Nephron progenitor cell (in vitro differentiated cells): Measurements from ENCODE around the gene CNTNAP5.

Source experiments
- DNase-seq: peaks from one replicate; pipeline ENCODE4 v3.0.0; 2021
- H3K27ac Mint-ChIP-seq: 2 replicates; pipeline ENCODE4 v1.8.0; 2021; ENCODE audit warnings: mild to moderate bottlenecking, moderate library complexity, mixed read lengths
- H3K27me3 Mint-ChIP-seq: 2 replicates; pipeline ENCODE4 v1.8.0; 2021; ENCODE audit warnings: mild to moderate bottlenecking, low read depth, mixed read lengths; ENCODE audit not compliant: poor library complexity
- H3K36me3 Mint-ChIP-seq: 2 replicates; pipeline ENCODE4 v1.8.0; 2021; ENCODE audit warnings: low read depth, mixed read lengths
- H3K4me1 Mint-ChIP-seq: 2 replicates; pipeline ENCODE4 v1.8.0; 2021; ENCODE audit warnings: mixed read lengths
- H3K4me3 Mint-ChIP-seq: 2 replicates; pipeline ENCODE4 v1.8.0; 2021; ENCODE audit warnings: mild to moderate bottlenecking, moderate library complexity, mixed read lengths
- H3K9me3 Mint-ChIP-seq: 2 replicates; pipeline ENCODE4 v1.8.0; 2021; ENCODE audit warnings: mild to moderate bottlenecking, moderate library complexity, mixed read lengths
- CTCF ChIP-seq: fragments of 200-600 bp; sonication (generic); IDR thresholded peaks from 2 replicates; pipeline ENCODE4 v1.5.0; 2021; ENCODE audit warnings: antibody characterized with exemption

Gene CNTNAP5

DNA sequence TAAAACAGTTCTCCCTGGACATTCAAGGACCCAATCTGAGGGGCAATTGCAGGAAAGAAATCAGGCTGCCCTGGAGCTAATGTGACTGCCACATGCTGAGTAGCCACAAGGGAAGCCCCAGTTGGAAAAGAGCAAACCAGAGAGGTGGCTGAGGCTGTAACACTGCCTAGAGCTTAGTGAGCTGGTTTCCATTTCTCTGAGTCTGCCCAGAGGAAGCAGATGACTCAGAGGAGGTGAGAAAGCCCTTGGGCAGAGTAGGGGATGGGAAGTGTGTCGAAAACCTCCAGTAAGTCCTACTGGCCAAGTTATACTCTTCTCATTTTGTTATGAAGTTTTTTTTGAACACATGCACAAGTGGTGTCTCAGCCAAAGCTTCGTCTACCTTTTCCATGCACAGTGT, 753.0 kb downstream of the CNTNAP5 start:
- no peak for DNase-seq
- H3K27me3 Mint-ChIP-seq, result peaks cover 5% of the 10 kb centered on the region
- no peaks in the 10 kb centered on the region for H3K9me3 Mint-ChIP-seq
- peaks cover 36% of the 10 kb centered on the region for H3K4me1 Mint-ChIP-seq
- no peak overlapping the region for H3K4me3 Mint-ChIP-seq
- H3K27ac Mint-ChIP-seq, result peak overlapping the region; percentile 93
- no peaks in the 10 kb centered on the region for H3K36me3 Mint-ChIP-seq
- TF ChIP-seq CTCF, result no peak

- no peaks in the 10 kb centered on the region for H3K9me3 Mint-ChIP-seq
- TF ChIP-seq CTCF, result no peak
- peaks cover 3% of the 10 kb centered on the region for H3K27me3 Mint-ChIP-seq
- no peak overlapping the region for H3K4me3 Mint-ChIP-seq
- H3K27ac Mint-ChIP-seq, result no peak overlapping the region
- no peaks in the 10 kb centered on the region for H3K4me1 Mint-ChIP-seq
- no peak for DNase-seq
- no peaks in the 10 kb centered on the region for H3K36me3 Mint-ChIP-seq
Measured at GRCh38 chr2:124796647-124797046, 771.6 kb downstream of the CNTNAP5 start.

- Mint-ChIP-seq H3K36me3 (no peaks in the 10 kb centered on the region), H3K4me1 (no peaks in the 10 kb centered on the region), H3K4me3 (no peak overlapping the region), H3K9me3 (no peaks in the 10 kb centered on the region), H3K27me3 (peaks cover 3% of the 10 kb centered on the region), H3K27ac (no peak overlapping the region)
- DNase-seq, result no peak
- no peak for TF ChIP-seq CTCF
Measured at GRCh38 chr2:124797049-124797448, 772.0 kb downstream of the CNTNAP5 start.

DNA sequence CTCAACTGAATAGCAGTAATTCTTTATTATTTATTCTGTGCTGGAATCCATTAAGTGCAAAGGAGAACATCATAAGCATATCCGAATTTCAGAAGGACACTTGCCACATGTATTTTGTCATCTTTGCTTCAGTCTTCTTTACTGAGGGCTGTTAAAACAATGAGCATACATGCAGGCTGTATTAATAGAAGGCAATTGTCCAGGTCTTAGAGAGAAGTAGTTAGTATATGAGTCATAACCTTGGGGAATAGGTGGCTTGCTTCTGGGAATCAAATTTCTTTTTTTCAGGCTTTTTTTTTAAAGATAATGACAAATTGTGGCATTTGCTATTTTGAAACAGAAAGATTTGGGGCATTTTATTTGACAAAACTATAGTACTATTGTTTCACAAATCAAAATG, 773.5 kb downstream of the CNTNAP5 start:
- no peaks in the 10 kb centered on the region for H3K9me3 Mint-ChIP-seq
- H3K36me3 Mint-ChIP-seq, result no peaks in the 10 kb centered on the region
- no peak overlapping the region for H3K4me3 Mint-ChIP-seq
- no peak overlapping the region for H3K27ac Mint-ChIP-seq
- no peaks in the 10 kb centered on the region for H3K4me1 Mint-ChIP-seq
- H3K27me3 Mint-ChIP-seq, result peaks cover 3% of the 10 kb centered on the region
- no peak for DNase-seq
- TF ChIP-seq CTCF, result no peak

GRCh38 chr2:124804014-124804940, 779.2 kb downstream of the CNTNAP5 start:
- peak; percentile 77 for TF ChIP-seq CTCF
- peaks cover 6% of the 10 kb centered on the region for H3K27me3 Mint-ChIP-seq
- H3K4me1 Mint-ChIP-seq, result no peaks in the 10 kb centered on the region
- no peak overlapping the region for H3K27ac Mint-ChIP-seq
- H3K9me3 Mint-ChIP-seq, result no peaks in the 10 kb centered on the region
- H3K4me3 Mint-ChIP-seq, result no peak overlapping the region
- DNase-seq, result peak; percentile 9
- H3K36me3 Mint-ChIP-seq, result no peaks in the 10 kb centered on the region

DNA sequence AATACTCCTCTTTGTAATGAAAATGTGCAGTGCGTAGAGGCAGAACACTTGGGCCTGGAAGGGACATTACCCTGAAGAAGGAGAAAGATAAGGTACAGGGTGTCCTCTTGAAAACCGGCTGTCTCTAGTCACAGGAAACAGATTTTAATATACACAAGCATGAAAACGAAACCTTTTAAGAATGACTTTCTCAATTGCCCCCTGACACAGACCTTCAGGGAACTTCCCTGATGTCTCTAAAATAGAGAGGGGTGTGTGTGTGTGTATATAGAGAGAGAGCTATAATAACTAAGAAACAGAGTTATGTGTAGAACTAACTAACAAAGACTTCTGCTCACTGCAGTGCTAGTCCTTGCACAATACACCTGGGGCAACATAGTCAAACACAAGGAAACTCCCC, 780.0 kb downstream of the CNTNAP5 start:
- peaks cover 6% of the 10 kb centered on the region for H3K27me3 Mint-ChIP-seq
- no peaks in the 10 kb centered on the region for H3K9me3 Mint-ChIP-seq
- H3K4me3 Mint-ChIP-seq, result no peak overlapping the region
- H3K4me1 Mint-ChIP-seq, result no peaks in the 10 kb centered on the region
- H3K36me3 Mint-ChIP-seq, result no peaks in the 10 kb centered on the region
- H3K27ac Mint-ChIP-seq, result no peak overlapping the region
- no peak for DNase-seq
- no peak for TF ChIP-seq CTCF
